Calu3 (cell line): ENCODE measurements around the gene LGI1. TPM values are rescaled to one million over a fixed set of nuclear protein-coding genes. Genes with fewer than 3 reads are reported as not detected.

ENCODE experiments used
- BruUV-seq: library from RNA; stranded (reverse); fragments of 400-500 nt; replicated peaks from 2 replicates; lab custom pipeline; 2021; lab: Mats Ljungman, UMichigan
- CTCF ChIA-PET: fragments of 300-600 bp; sonication (Branson Sonifier 250); formaldehyde crosslinking; loops from one replicate; lab custom pipeline; 2022; ENCODE audit warnings: antibody characterized with exemption; lab: Charles Lee
- DNase-seq: peaks from one replicate; pipeline ENCODE4 v3.0.0; 2022
- H3K27ac Mint-ChIP-seq: one replicate; pipeline ENCODE4 v1.8.0; 2022; ENCODE audit warnings: mixed read lengths; ENCODE audit not compliant: unreplicated experiment
- H3K27me3 Mint-ChIP-seq: one replicate; pipeline ENCODE4 v1.8.0; 2022; ENCODE audit warnings: mixed read lengths; ENCODE audit not compliant: unreplicated experiment
- H3K36me3 Mint-ChIP-seq: one replicate; pipeline ENCODE4 v1.8.0; 2022; ENCODE audit warnings: mild to moderate bottlenecking, moderate library complexity, mixed read lengths; ENCODE audit not compliant: insufficient read depth, unreplicated experiment
- H3K4me1 Mint-ChIP-seq: one replicate; pipeline ENCODE4 v1.8.0; 2022; ENCODE audit warnings: mild to moderate bottlenecking, low read depth, mixed read lengths; ENCODE audit not compliant: unreplicated experiment
- H3K4me3 Mint-ChIP-seq: one replicate; pipeline ENCODE4 v1.8.0; 2022; ENCODE audit warnings: mild to moderate bottlenecking, low read depth, moderate library complexity, mixed read lengths; ENCODE audit not compliant: unreplicated experiment
- H3K9me3 Mint-ChIP-seq: one replicate; pipeline ENCODE4 v1.8.0; 2022; ENCODE audit warnings: low read depth, mixed read lengths; ENCODE audit not compliant: unreplicated experiment
- CTCF ChIP-seq: fragments of 200-600 bp; IDR thresholded peaks from one replicate; pipeline ENCODE4 v1.8.0; 2022; ENCODE audit warnings: antibody characterized with exemption; ENCODE audit not compliant: unreplicated experiment
- intact Hi-C: fragments of 100-400 bp; cut with micrococcal nuclease; formaldehyde crosslinking; loops from one replicate; pipeline ENCODE4 v1.10.0; 2022; ENCODE audit not compliant: unreplicated experiment
- total RNA-seq: library from RNA; stranded (reverse); gene quantifications from 2 replicates; pipeline ENCODE4 v1.2.3, GENCODE V29; 2022

Gene LGI1
- total RNA-seq, 1 experiment from 2014 or later = not detected

GRCh38 chr10:93816123-93816747, 58.5 kb downstream of the LGI1 start:
- no peaks in the 10 kb centered on the region for H3K9me3 Mint-ChIP-seq
- H3K27ac Mint-ChIP-seq = no peak overlapping the region
- DNase-seq = peak; percentile 55
- H3K4me1 Mint-ChIP-seq = peaks cover 13% of the 10 kb centered on the region
- peaks cover 77% of the 10 kb centered on the region for H3K27me3 Mint-ChIP-seq
- peak; percentile 52 for TF ChIP-seq CTCF
- peaks cover 3% of the 10 kb centered on the region for H3K36me3 Mint-ChIP-seq
- intact Hi-C loops = loop anchor here (2.0 to 5.0 kb wide), 2 partner anchors 69 to 113 kb away; partner anchors contain the start of gene FRA10AC1
- no peak overlapping the region for H3K4me3 Mint-ChIP-seq
- BruUV-seq = no TSS peak
- CTCF ChIA-PET = interaction anchor here (1.0 to 1.5 kb wide), 2 partner anchors 114 to 261 kb away, joined by 3 to 4 read pairs; partner anchors contain the start of gene FRA10AC1

GRCh38 chr10:93818086-93818485, 60.4 kb downstream of the LGI1 start:
- peaks cover 13% of the 10 kb centered on the region for H3K4me1 Mint-ChIP-seq
- BruUV-seq = no TSS peak
- CTCF ChIA-PET = no interaction called here

GRCh38 chr10:93819520-93819919, 61.8 kb downstream of the LGI1 start:
- Mint-ChIP-seq H3K27ac (no peak overlapping the region), H3K4me3 (no peak overlapping the region), H3K9me3 (no peaks in the 10 kb centered on the region), H3K36me3 (peaks cover 3% of the 10 kb centered on the region), H3K4me1 (peaks cover 13% of the 10 kb centered on the region), H3K27me3 (peaks cover 66% of the 10 kb centered on the region)
- TF ChIP-seq CTCF = no peak
- CTCF ChIA-PET = no interaction called here
- no TSS peak for BruUV-seq
- no peak for DNase-seq
- intact Hi-C loops = loop anchor here (5.0 kb wide), 1 partner anchor 72 kb away; no protein-coding TSS in a partner anchor

More at GRCh38 chr10:93818086-93818485, 60.4 kb downstream of the LGI1 start:
- Mint-ChIP-seq H3K27me3 (peaks cover 77% of the 10 kb centered on the region), H3K27ac (no peak overlapping the region), H3K4me3 (no peak overlapping the region), H3K36me3 (peaks cover 3% of the 10 kb centered on the region), H3K9me3 (no peaks in the 10 kb centered on the region)
- TF ChIP-seq CTCF = no peak
- intact Hi-C loops = loop anchor here (5.0 kb wide), 1 partner anchor 71 kb away; no protein-coding TSS in a partner anchor
- DNase-seq = no peak

GRCh38 chr10:93820434-93820833, 62.7 kb downstream of the LGI1 start:
- Mint-ChIP-seq H3K4me1 (peaks cover 10% of the 10 kb centered on the region), H3K27ac (no peak overlapping the region), H3K27me3 (peaks cover 64% of the 10 kb centered on the region), H3K9me3 (no peaks in the 10 kb centered on the region), H3K4me3 (no peak overlapping the region), H3K36me3 (peaks cover 3% of the 10 kb centered on the region)
- no peak for DNase-seq
- no peak for TF ChIP-seq CTCF
- intact Hi-C loops = loop anchor here (2.0 to 10.0 kb wide), 3 partner anchors 37 to 624 kb away; no protein-coding TSS in a partner anchor
- no TSS peak for BruUV-seq
- CTCF ChIA-PET = interaction anchor here (1.6 kb wide), 1 partner anchor 38 kb away, joined by 8 read pairs; no protein-coding TSS in a partner anchor
